Brain microvascular endothelial cell (primary cell): Measurements from ENCODE around the gene TMEM185A.
"Not testable (repeated sequence)": the region's sequence is repeated elsewhere in the genome, so short reads cannot be mapped to it uniquely, and the experiment has no call there.

Source experiments
- DNase-seq: peaks from one replicate; pipeline ENCODE4 v3.0.0-alpha.2; 2020
- H3K27ac ChIP-seq: fragments of 250-450 bp; sonication (Bioruptor Pico); 2 replicates; pipeline ENCODE4 v1.5.1; 2020; ENCODE audit warnings: mild to moderate bottlenecking, moderate library complexity
- H3K27me3 ChIP-seq: fragments of 250-450 bp; sonication (Bioruptor Pico); replicated peaks from 2 replicates; pipeline ENCODE4 v1.5.1; 2020; ENCODE audit warnings: mild to moderate bottlenecking
- H3K36me3 ChIP-seq: fragments of 250-450 bp; sonication (Bioruptor Pico); replicated peaks from 2 replicates; pipeline ENCODE4 v1.5.1; 2020; ENCODE audit warnings: mild to moderate bottlenecking
- H3K4me3 ChIP-seq: 2 replicates; pipeline ENCODE4 v1.5.1; 2011; ENCODE audit warnings: low read depth, mild to moderate bottlenecking, control low read depth, low read length, moderate library complexity
- CTCF ChIP-seq: IDR thresholded peaks from 2 replicates; pipeline ENCODE4 v1.5.1; 2011; ENCODE audit warnings: low read depth, mild to moderate bottlenecking, moderate library complexity, low read length, control low read depth, inconsistent platforms; ENCODE audit errors: missing control alignments
- in situ Hi-C: cut with HindIII; loops from 2 replicates; pipeline ENCODE4 v1.10.0; 2017; ENCODE audit warnings: low sequenced_read_pairs, low pct_ligation_motif_present

TMEM185A gene

GRCh38 chrX:149628280-149628679, 3.3 kb downstream of the TMEM185A start:
- DNase-seq: no peak
- Histone ChIP-seq H3K27ac (no peak overlapping the region), H3K4me3 (no peak overlapping the region), H3K36me3 (no peaks in the 10 kb centered on the region), H3K27me3 (no peaks in the 10 kb centered on the region)
- in situ Hi-C loops: no loop called here
- no peak for TF ChIP-seq CTCF

DNA sequence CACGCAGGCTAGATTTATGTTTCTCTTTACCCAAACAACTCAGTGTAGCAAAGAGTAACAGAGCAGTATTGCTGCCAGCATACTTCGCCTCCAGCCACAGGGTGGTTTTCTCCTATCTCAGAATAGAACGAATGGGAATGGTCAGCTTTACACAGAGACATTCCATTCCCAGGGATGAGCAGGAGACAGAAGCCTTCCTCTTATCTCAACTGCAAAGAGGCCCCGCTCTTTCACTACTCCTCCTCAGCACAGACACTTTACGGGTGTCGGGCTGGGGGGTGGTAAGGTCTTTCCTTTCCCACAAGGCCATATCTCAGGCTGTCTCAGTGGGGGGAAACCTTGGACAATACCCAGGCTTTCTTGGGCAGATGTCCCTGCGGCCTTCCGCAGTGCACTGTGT, 4.8 kb downstream of the TMEM185A start:
- H3K36me3 ChIP-seq, H3K4me3 ChIP-seq, H3K27ac ChIP-seq, H3K27me3 ChIP-seq, in situ Hi-C loops: not testable (repeated sequence)
- DNase-seq: peak; percentile 16

DNA sequence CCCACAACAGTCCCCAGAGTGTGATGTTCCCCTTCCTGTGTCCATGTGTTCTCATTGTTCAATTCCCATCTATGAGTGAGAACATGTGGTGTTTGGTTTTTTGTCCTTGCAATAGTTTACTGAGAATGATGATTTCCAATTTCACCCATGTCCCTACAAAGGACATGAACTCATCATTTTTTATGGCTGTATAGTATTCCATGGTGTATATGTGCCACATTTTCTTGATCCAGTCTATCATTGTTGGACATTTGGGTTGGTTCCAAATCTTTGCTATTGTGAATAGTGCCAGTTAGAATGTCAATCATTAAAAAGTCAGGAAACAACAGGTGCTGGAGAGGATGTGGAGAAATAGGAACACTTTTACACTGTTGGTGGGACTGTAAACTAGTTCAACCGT, 11.9 kb downstream of the TMEM185A start:
- H3K4me3 ChIP-seq, H3K27me3 ChIP-seq, DNase-seq, in situ Hi-C loops, H3K27ac ChIP-seq, H3K36me3 ChIP-seq: not testable (repeated sequence)

- Histone ChIP-seq H3K4me3 (no peak overlapping the region), H3K27me3 (no peaks in the 10 kb centered on the region), H3K36me3 (no peaks in the 10 kb centered on the region), H3K27ac (no peak overlapping the region)
- no peak for DNase-seq
- no peak for TF ChIP-seq CTCF
- in situ Hi-C loops: no loop called here
Observed at GRCh38 chrX:149618871-149619270, 12.7 kb downstream of the TMEM185A start.

DNA sequence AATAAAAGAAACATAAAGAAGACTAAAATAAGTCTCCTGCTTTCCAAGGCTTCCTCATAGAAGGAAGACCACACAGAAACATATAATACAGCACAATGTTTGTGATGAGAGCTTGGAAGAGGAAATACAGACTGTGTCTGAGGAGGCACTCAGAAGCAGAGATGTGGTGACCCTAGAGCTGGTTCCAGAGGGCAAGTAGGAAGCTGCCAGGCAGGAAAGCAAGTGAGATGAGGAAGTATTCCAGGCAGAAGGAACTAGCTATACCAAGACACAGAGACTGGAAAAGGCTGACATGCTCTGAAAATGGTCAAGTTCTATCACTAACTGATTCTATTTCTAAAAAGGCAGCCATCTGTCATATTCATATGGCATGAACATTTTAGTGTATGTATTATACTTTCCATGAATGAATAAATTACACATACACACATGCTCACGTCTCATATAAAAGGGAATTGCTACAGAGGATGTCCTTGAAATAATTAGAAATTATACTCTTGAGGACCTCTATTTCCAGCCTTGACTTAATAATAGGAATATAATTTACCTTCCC, 19.9 kb downstream of the TMEM185A start:
- no peak for DNase-seq
- in situ Hi-C loops: no loop called here
- Histone ChIP-seq H3K27ac (no peak overlapping the region), H3K4me3 (no peak overlapping the region), H3K36me3 (no peaks in the 10 kb centered on the region), H3K27me3 (no peaks in the 10 kb centered on the region)
- TF ChIP-seq CTCF: no peak

GRCh38 chrX:149610511-149610910, 21.1 kb downstream of the TMEM185A start:
- in situ Hi-C loops: no loop called here
- no peak for TF ChIP-seq CTCF
- Histone ChIP-seq H3K27me3 (no peaks in the 10 kb centered on the region), H3K36me3 (no peaks in the 10 kb centered on the region), H3K4me3 (no peak overlapping the region), H3K27ac (no peak overlapping the region)
- DNase-seq: no peak

DNA sequence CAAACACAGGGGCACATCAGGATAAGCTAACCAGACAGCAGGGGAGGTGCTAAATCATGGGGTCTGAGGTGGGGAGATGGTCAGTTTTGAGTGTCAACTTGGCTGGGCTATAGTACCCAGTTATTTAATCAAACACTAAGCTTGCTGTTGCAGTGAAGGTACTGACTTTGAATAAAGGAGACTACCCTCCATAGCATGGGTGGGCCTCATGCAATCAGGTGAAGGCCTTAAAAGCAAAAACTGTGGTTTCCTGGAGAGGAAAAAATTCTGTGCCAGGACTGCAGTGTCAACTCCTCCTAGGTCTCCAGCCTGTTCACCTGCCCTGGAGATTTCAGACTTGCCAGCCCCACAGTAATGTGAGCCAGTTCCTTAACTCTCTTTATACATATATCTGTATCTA, 23.9 kb downstream of the TMEM185A start:
- in situ Hi-C loops: no loop called here
- TF ChIP-seq CTCF: no peak
- Histone ChIP-seq H3K36me3 (no peaks in the 10 kb centered on the region), H3K27me3 (no peaks in the 10 kb centered on the region), H3K27ac (no peak overlapping the region), H3K4me3 (no peak overlapping the region)
- no peak for DNase-seq

DNA sequence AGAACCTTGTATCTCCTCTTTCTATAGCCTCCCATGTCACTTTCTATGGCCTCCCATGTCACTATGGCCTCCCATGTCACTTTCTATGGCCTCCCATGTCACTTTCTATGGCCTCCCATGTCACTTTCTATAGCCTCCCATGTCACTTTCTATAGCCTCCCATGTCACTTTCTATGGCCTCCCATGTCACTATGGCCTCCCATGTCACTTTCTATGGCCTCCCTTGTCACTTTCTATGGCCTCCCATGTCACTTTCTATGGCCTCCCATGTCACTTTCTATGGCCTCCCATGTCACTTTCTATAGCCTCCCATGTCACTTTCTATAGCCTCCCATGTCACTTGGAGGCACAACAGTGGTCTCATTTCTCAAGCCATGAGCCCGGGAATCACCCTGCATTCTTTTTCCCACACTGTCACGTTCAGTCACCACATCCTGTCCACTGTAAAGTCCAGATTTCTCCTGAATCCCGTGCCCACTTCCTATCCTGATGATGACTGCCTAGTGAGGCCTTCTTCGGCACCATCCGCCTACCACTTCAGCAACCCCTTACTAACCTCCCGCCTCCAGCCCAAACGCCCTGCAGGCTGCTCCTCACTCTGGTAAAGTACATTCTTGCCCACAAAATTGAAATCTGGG, 26.2 kb downstream of the TMEM185A start:
- in situ Hi-C loops: not testable (repeated sequence)

More for the DNA sequence above, 26.2 kb downstream of the TMEM185A start:
- DNase-seq, H3K4me3 ChIP-seq, H3K36me3 ChIP-seq, H3K27me3 ChIP-seq, H3K27ac ChIP-seq: not testable (repeated sequence)
